GM18511 (cell line): Measurements from ENCODE around the gene FAM83D.
"Not testable (repeated sequence)": the region's sequence is repeated elsewhere in the genome, so short reads cannot be mapped to it uniquely, and the experiment has no call there.

Source experiments
- ATAC-seq: cut with Tn5 transposase; IDR thresholded peaks from one replicate; pipeline ENCODE4 v1.9.1; 2021; ENCODE audit warnings: mild to moderate bottlenecking, moderate library complexity; ENCODE audit not compliant: unreplicated experiment

FAM83D gene

DNA sequence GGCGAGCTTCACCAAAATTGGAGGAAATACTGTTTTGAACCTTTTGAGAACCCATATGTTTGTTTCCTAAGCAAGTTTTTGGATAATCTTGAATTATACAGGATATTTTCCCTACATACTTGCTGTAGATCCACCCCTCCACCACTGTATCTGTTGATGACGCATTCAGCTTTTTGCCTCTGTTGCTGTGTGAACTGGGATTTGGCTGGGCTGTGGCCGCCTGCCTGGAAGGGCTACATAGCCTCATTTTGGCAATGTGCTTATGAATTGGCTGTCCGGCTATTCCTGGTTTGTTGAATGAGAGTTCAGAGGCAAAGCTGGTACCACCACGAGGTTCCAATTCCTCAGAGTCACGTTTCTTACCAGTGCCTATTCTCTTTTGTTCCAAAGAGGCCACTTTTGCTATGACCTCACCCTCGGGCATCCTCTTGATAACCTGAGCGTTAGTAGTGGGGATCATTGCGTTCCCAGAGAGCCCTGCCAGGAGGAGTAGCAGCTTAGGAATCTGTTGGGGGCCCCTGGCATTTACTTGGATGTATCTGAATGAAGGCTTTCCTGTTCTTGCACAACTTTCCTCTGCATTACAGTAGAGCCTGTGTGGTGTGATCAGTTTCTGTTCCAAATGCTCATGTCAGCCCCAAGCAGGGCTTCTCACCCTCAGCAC is 6.4 kb downstream of the FAM83D start:
- ATAC-seq, result no peak

DNA sequence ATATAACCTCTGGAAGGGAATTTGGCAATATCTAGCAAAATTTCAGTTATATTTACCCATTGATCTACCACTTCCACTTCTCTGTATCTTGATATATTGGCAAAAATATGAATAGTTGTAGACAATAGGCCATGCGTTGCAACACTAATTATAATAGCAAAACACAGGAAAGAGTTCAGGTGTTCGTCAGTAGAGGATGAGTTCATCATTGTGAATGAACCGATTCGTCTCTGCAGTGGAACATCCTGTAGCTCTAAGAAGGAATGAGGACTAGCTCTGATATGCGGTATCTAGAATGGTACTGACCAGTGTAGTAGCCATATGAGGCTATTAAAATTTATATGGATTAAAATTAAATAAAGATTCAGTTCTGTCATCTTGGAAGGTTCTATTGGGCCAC is 8.3 kb downstream of the FAM83D start:
- no peak for ATAC-seq

DNA sequence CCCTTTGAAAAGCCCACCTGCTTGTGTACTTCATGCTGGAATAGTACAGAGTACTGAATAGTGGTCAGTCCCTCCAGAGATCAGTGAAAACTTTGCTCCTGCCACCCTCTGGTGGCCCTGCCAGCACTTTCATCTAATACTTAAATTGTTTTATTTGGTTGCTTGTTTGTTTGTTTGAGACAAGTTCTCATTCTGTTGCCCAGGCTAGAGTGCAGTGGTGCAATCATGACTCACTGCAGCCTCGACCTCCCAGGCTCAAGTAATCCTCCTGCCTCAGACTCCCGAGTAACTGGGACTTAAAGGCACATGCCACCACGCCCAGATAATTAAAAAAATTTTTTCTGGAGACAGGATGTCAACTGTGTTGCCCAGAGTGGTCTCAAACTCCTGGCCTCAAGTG is 9.1 kb downstream of the FAM83D start:
- no peak for ATAC-seq

GRCh38 chr20:38935967-38936407 is 9.8 kb downstream of the FAM83D start:
- no peak for ATAC-seq

DNA sequence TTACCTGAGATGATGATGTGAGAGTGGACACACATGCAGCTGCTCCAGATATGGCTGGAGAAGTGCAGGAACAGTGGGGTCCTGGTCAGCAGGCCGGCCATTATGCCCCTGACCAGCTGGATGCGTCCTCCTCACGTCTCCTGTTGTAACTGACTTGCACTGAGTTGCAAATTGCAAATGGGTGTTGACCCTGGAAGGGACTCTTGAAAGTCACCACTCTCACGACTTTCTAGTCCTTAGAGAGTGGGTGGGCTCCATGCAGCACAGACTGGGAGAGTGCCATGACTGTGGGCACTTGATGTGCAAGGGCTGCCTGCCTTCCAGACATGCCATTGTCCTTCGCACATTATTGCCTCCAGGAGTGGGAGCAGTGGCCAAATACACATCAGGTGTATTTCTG is 10.8 kb downstream of the FAM83D start:
- ATAC-seq, result no peak

- ATAC-seq, result no peak
Measured at GRCh38 chr20:38937978-38938473, 11.8 kb downstream of the FAM83D start.

GRCh38 chr20:38939686-38940085 is 13.5 kb downstream of the FAM83D start:
- no peak for ATAC-seq

GRCh38 chr20:38940644-38941043 is 14.4 kb downstream of the FAM83D start:
- ATAC-seq, result no peak

DNA sequence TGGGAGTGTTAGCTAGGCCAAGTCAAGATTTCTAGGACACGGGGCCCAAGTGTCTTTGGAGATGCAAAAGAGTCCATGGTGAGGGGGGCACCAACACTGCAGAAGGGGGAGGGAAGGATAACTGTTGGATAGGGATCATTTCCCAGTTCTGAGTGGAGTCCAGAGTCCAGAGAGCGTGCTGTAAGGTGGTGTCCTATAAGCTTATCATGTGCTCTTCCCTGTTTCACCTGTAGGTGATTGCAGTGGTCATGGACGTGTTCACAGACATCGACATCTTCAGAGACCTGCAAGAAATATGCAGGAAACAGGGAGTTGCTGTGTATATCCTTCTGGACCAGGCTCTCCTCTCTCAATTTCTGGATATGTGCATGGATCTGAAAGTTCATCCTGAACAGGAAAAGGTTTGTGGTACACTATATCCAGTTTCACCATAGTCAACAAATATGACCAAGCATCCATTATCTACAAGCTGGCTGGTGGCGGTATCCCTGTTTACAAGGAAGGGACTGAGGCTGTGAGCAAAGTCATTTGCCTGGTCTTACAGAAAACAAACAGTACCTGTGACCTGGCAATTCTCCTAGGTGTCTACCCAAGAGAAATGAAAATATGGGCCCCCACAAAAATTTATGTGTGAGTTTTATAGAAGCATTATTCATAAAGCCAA is 15.6 kb downstream of the FAM83D start:
- ATAC-seq, result no peak

- no peak for ATAC-seq
Measured at GRCh38 chr20:38945012-38945411, 18.8 kb downstream of the FAM83D start.

GRCh38 chr20:38946836-38947235 is 20.6 kb downstream of the FAM83D start:
- no peak for ATAC-seq

- ATAC-seq, result no peak
Measured at GRCh38 chr20:38947931-38948362, 21.7 kb downstream of the FAM83D start.

DNA sequence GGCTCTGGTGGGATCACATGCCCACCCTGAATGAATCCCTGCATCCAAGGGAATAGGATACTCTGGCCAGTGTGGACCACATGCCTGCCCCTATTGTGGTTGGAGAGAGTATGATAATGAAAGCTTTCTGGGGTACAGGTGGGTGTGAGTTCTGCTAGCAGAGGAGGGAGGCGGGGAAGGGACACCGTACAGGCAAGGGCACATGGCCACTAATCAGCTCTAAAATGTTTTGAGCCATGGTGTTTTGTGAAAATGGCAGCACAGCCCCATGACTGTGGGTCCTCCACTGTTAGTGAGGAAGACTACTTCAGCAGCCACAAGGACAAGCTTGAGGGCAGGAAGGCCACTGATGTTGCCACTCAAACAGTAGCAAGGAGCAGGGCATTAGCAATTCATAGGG is 24.0 kb downstream of the FAM83D start:
- no peak for ATAC-seq

DNA sequence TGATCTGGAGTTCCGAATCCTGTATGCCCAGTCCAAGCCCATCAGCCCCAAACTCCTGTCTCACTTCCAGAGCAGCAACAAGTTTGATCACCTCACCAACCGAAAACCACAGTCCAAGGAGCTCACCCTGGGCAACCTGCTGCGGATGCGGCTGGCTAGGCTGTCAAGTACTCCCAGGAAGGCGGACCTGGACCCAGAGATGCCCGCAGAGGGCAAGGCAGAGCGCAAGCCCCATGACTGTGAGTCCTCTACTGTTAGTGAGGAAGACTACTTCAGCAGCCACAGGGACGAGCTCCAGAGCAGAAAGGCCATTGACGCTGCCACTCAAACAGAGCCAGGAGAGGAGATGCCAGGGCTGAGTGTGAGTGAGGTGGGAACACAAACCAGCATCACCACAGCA is 25.4 kb downstream of the FAM83D start:
- ATAC-seq, result no peak

DNA sequence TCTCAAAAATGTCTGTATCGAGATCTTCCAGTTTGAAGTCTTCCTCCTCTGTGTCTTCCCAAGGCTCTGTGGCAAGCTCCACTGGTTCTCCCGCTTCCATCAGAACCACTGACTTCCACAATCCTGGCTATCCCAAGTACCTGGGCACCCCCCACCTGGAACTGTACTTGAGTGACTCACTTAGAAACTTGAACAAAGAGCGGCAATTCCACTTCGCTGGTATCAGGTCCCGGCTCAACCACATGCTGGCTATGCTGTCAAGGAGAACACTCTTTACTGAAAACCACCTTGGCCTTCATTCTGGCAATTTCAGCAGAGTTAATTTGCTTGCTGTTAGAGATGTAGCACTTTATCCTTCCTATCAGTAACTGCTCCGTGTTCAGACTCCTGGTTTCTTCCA is 25.9 kb downstream of the FAM83D start:
- ATAC-seq, result no peak

DNA sequence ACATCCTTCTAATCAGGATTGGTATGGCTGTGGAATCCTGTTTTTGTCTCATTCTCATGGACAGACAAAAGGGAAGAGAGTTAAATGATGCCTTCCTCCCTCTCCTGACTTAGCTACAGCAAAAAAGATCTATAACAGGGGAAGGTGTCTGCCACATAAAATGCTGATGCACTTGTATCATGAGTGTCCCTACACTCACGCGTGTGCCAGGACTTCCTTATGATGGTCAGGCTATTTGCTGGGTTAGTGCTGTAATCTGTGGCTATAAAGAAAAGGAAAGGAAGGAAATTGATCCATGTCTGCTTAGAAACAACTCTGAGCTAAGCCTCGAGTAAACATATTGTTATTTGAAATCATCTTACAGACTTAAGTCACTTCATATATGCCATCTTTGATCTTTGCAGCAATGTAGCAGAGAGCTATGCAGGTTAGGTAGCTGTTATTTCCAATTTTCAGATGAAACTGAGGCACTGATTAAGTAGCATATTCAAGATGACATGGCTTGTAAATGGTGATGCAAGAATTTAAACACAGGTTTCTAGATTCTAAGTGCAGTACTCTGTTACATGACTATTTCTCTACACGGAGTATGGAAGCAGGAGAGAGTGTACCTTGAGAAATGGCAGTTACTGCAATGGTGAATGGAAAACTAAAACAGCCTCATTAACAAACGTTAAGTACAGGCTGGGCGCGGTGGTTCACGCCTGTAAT is 27.6 kb downstream of the FAM83D start:
- no peak for ATAC-seq

GRCh38 chr20:38957235-38957876 is 31.1 kb downstream of the FAM83D start:
- no peak for ATAC-seq

DNA sequence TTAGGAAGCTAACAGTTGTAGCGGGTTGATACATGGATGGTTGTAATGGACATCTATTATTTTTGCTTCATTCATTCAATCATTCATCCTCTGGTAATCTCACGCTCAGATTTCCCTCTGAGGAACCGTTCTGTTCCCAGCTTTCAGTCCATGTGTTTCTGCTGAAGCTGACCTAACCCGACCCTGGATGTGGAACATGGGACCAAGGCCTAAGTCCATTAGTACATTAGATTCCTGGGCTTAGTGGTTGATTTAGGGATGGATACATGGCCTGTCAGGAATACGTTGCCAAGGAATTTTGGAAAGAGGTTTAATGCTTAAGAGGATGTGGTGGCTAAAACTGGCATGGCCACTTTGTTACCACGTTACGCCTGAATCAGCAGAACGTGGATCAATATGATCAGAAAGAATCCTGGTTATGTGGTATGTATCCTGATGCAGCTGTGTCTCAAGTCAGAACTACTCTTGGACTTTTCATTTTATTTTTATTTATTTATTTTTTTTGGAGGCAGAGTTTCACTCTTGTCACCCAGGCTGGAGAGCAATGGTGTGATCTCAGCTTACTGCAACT is 31.8 kb downstream of the FAM83D start:
- no peak for ATAC-seq

GRCh38 chr20:38960187-38960687 is 34.0 kb downstream of the FAM83D start:
- not testable (repeated sequence) for ATAC-seq

- ATAC-seq, result no peak
Measured at GRCh38 chr20:38961530-38962043, 35.4 kb downstream of the FAM83D start.
